ENCODE measurements around the gene SAPCD2.
A peak's percentile ranks its signal among the peaks of the same experiment; 100 is the strongest.

The SAPCD2 gene

DNA sequence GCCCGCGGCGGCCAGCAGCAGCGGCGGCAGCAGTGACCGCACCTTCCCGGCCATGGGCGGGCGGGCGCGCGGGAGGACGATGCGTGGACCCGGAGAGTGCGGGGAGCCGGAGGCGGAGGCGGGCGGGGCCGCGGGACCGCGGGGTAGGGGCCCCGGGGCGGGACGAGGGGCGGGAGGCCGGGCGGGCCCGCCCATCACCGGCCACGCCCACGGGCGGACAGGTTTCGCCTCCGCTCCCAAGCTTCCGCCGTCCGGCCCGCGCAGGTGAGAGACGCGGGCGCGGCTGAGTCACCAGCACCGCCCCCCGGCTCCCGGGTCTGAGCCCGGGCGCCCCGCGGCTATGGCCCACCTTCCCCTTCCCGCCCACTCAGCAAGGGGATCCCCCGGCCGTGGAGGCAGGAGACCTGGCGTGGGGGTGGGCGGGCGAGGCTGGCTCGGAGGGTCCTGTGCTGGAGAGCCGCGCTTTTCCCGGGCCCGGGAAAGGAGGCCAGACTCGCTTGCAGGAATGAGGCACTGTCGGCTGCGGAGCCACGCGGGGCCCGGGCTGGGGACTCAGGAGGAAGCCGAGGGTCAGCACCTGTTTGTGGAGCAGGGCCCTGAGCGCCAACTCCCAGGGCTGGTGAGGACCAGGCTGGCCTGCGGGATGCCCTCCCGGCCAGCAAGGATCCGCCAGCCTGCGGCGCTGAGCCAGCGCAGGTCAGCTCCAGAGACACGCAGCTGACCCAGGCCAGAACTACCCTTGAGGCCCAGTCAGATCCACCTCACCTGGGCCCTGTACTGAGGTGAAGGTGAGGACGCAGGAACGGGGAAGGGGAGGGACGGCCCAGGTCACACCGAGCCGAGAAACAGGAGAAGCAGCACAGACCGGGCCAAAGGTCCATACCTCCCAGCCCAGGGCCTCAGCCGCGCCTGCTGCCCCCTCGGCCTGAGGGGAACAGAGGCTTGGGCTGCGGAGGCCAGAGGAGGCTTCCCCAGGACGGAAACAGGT is 16.1 kb downstream of the SAPCD2 start, which contains the start of gene ENTPD2:
Gene ENTPD2 (minus strand): TSS at position 118 of the 988 bp plus-strand sequence. CDS start 64 bp downstream, at position 54.
- DNase-seq (ENCODE audit: low read depth), result peak; percentile 84
- TF ChIP-seq CTCF (IDR thresholded peaks at IDR 0.05; ENCODE audit: insufficient read depth, low read depth, low read length, missing control alignments), result no peak
- peak within 1 kb of the TSS; percentile 30 for H3K4me3 ChIP-seq (ENCODE audit: low read length)

DNA sequence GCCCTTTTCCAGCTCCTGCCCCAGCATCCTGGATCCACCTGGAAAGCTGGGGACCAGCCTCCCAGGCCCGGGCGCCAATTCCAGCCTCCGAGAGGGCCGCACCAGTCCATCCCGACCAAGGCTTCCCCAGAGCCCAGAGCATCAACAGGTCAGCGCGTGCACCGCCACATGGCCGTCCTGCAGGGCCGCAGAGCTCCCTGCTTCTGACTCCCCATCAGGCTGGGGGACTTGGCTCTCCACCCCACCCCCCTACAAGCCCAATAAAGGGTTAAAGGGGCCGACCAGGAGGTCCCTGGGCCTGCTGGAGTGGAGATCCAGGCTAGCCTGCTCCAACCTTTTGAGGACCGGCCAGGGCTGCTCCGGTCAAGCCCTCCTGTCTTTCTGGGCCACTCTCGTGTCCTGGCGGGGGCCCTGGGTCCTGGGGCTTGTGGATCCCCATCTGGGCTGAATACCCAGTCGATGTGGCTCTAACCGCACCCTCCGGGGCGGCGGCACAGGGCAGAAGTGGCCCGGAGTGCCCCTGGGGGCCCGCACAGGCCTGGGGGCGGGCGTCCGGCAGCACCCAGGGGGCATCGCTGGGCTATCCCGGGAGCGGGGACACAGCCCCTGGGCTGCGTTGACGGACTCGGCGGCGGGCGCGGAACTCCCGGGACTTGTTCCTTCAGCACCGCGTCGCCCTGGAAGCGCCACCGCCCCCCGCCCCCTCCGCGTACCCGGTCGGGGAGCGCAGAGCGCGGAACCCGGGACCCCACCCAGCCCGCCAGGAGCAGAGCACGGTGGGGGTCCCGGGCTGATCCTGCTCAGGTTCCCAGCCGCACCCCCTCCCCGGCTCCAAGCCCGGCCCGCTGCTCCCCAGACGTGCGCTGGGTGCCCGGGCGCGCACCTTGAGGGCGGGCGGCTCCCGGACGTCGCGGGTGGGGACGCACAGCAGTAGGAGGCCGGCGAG is 17.1 kb downstream of the SAPCD2 start:
- no peak for DNase-seq (ENCODE audit: low read depth)
- no peak for TF ChIP-seq CTCF (IDR thresholded peaks at IDR 0.05; ENCODE audit: insufficient read depth, low read depth, low read length, missing control alignments)
- peak overlapping the region; percentile 29 for H3K4me3 ChIP-seq (ENCODE audit: low read length)

DNA sequence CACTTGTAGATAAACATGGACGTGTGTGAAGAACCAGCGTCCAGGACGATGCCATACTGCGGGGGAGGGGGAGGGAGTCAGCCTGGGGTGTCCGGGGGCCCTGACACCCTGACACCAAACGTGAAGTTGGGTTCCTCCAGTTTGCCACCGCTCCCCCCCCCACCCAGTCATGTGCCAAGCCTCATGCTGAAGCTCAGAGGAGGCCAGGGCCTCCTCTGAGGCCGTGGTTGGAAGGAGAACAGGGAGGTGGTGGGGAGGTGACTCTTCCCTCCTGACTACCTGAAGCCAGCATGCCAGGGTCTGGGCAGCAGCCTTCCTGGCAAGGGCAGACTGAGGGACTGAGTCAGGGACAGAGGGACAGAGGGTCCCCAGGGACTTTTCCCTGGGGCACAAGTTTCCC is 18.1 kb downstream of the SAPCD2 start:
- TF ChIP-seq CTCF (IDR thresholded peaks at IDR 0.05; ENCODE audit: insufficient read depth, low read depth, low read length, missing control alignments), result no peak
- DNase-seq (ENCODE audit: low read depth), result no peak
- H3K4me3 ChIP-seq (ENCODE audit: low read length), result no peak overlapping the region

DNA sequence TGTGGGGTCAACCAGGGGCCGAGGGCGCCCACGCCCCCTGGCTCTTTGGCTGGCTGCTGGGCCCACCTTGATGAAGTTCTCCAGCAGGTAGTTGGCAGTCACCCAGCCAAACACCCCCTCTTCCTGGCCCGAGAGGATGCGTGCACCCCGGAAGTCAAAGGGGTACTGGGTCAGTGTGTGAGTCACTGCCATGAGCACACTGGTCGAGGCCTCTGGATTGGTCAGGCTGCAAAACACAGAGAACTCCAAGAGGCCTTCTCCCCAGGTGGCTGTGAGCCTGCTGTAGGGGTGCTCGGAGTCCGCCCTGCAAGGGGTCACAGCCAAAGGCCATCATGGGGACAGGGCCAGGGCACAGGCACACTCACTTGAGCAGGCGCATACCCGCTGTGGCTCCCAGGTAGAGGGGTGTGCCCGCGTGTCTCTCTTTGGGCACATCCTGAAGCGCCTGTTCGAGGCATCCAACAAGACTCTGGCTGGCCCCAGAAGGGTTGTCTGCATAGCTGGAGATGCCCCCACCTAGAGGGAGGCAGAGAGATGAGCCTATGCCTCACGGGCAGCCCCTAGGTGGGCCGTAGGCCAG is 19.1 kb downstream of the SAPCD2 start:
- no peak for DNase-seq (ENCODE audit: low read depth)
- no peak overlapping the region for H3K4me3 ChIP-seq (ENCODE audit: low read length)
- TF ChIP-seq CTCF (IDR thresholded peaks at IDR 0.05; ENCODE audit: insufficient read depth, low read depth, low read length, missing control alignments), result no peak

DNA sequence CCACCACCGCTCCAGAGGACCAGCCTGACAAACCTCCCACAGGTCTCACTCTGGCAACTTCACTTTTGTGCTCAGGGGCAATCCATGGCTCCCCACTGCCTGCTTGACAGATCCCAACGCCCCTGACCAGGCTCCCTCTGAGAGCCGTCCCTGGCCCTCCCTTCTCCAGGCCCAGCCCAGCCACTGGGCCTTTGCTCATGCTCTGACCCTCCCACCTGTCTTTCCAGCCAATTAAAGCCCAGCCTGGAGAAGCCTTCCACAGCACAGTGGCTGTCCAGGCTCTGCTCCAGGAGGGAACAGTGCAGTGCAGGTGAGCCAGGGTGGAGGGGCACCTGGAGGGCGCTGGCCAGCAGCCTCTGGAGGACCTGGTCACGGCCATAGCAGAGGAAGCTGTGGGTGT is 19.8 kb downstream of the SAPCD2 start:
- peak; percentile 24 for DNase-seq (ENCODE audit: low read depth)
- no peak for TF ChIP-seq CTCF (IDR thresholded peaks at IDR 0.05; ENCODE audit: insufficient read depth, low read depth, low read length, missing control alignments)
- H3K4me3 ChIP-seq (ENCODE audit: low read length), result no peak overlapping the region

All from epithelial cell of esophagus (primary cell).